Esophagus squamous epithelium (tissue), 5 donors: ENCODE measurements around the gene DNM3. TPM values are rescaled to one million over a fixed set of nuclear protein-coding genes. Genes with fewer than 3 reads are reported as not detected.

Experiments
- DNase-seq: peaks from one replicate; lab custom pipeline; 2025; lab: John Stamatoyannopoulos, UW
- H3K27ac ChIP-seq, 4 donors: fragments of 200-600 bp; sonication (generic); one replicate each; pipeline ENCODE4 v1.5.1; 2016 to 2019; ENCODE audit warnings: mild to moderate bottlenecking in 1 of 4
- H3K27me3 ChIP-seq, 4 donors: fragments of 200-600 bp; sonication (generic); 1 replicate in 3 of 4; 2 replicates in 1 of 4; pipeline versions ENCODE4 v1.5.1 to v1.6.0; 2017 to 2021; ENCODE audit warnings: antibody characterized with exemption in 1 of 4
- H3K36me3 ChIP-seq, 3 donors: fragments of 200-600 bp; sonication (generic); one replicate each; pipeline ENCODE4 v1.5.1; 2016 to 2019
- H3K4me1 ChIP-seq, 3 donors: fragments of 200-600 bp; sonication (generic); one replicate each; pipeline ENCODE4 v1.5.1; 2017 to 2019
- H3K4me3 ChIP-seq, 4 donors: fragments of 200-600 bp; sonication (generic); 1 replicate in 3 of 4; 2 replicates in 1 of 4; pipeline ENCODE4 v1.5.1; 2016 to 2019; ENCODE audit warnings: mild to moderate bottlenecking in 2 of 4, moderate library complexity in 1 of 4
- H3K9me3 ChIP-seq, 3 donors: fragments of 200-600 bp; sonication (generic); one replicate each; pipeline ENCODE4 v1.5.1; 2016 to 2019
- CTCF ChIP-seq, 6 experiments: fragments of 450-650 bp in 4 of 6; fragments of 200-600 bp in 2 of 6; sonication (generic) in 2 of 6; IDR thresholded peaks; one replicate each; pipeline ENCODE4 v1.5.1; 2016 to 2019; ENCODE audit warnings: antibody characterized with exemption in 6 of 6, mild to moderate bottlenecking in 4 of 6, moderate library complexity in 4 of 6
- POLR2A ChIP-seq, 4 donors: fragments of 450-650 bp; IDR thresholded peaks; one replicate each; pipeline ENCODE4 v1.6.1; 2017; ENCODE audit warnings: antibody characterized with exemption in 4 of 4, mild to moderate bottlenecking in 4 of 4, moderate library complexity in 3 of 4
- WGBS, 2 donors: methylation state at CpG; one replicate each; pipeline ENCODE4 v1.1.5; 2018; 5-methylcytosine and 5-hydroxymethylcytosine counted together
- intact Hi-C: fragments of 100-400 bp; cut with DNase I; formaldehyde crosslinking; loops from one replicate; pipeline ENCODE4 v1.15.0; 2022
- total RNA-seq, 4 donors: library from RNA; depleted of rRNA; stranded (reverse); fragments of >200 nt; gene quantifications; one replicate each; pipeline ENCODE4 v1.1.0, GENCODE V29; 2016
- donor health status: DM: yes; HTN: yes; CAD: no.

The DNM3 gene
- total RNA-seq, 4 donors from 2014 or later: 0.91 to 3.2 (median 1.8) TPM

GRCh38 chr1:172149346-172149745 lies 308.0 kb downstream of the DNM3 start:
- DNase-seq: no peak
- Histone ChIP-seq H3K27ac (no peak overlapping the region), H3K27me3 (no peaks in the 10 kb centered on the region), H3K9me3 (no peaks in the 10 kb centered on the region), H3K4me3 (no peak overlapping the region), H3K4me1 (peaks cover 0 to 25% (median 13%) of the 10 kb centered on the region in 3 donors), H3K36me3 (no peaks in the 10 kb centered on the region)
- TF ChIP-seq POLR2A (IDR thresholded peaks at IDR 0.05) (no peak), CTCF (IDR thresholded peaks at IDR 0.05) (no peak)
- intact Hi-C loops: no loop called here
- 82 to 83% methylated on average over 2 of the region's 2 CpGs for WGBS, 2 donors

GRCh38 chr1:172154551-172154950 lies 313.3 kb downstream of the DNM3 start:
- DNase-seq: no peak
- H3K4me3 ChIP-seq: no peak overlapping the region
- 12 to 20% methylated on average over 2 of the region's 2 CpGs for WGBS, 2 donors

GRCh38 chr1:172155766-172156165 lies 314.5 kb downstream of the DNM3 start:
- DNase-seq: no peak
- WGBS, 2 donors: 85 to 88% methylated on average over 2 of the region's 2 CpGs
- intact Hi-C loops: no loop called here
- Histone ChIP-seq H3K9me3 (no peaks in the 10 kb centered on the region), H3K36me3 (no peaks in the 10 kb centered on the region), H3K4me1 (no peaks in the 10 kb centered on the region), H3K4me3 (no peak overlapping the region), H3K27ac (no peak overlapping the region), H3K27me3 (no peaks in the 10 kb centered on the region)
- TF ChIP-seq CTCF (IDR thresholded peaks at IDR 0.05) (no peak), POLR2A (IDR thresholded peaks at IDR 0.05) (no peak)

More at GRCh38 chr1:172154551-172154950, 313.3 kb downstream of the DNM3 start:
- Histone ChIP-seq H3K27me3 (no peaks in the 10 kb centered on the region), H3K9me3 (no peaks in the 10 kb centered on the region), H3K4me1 (no peaks in the 10 kb centered on the region), H3K36me3 (no peaks in the 10 kb centered on the region), H3K27ac (no peak overlapping the region)
- TF ChIP-seq POLR2A (IDR thresholded peaks at IDR 0.05) (no peak), CTCF (IDR thresholded peaks at IDR 0.05) (no peak)
- intact Hi-C loops: no loop called here

DNA sequence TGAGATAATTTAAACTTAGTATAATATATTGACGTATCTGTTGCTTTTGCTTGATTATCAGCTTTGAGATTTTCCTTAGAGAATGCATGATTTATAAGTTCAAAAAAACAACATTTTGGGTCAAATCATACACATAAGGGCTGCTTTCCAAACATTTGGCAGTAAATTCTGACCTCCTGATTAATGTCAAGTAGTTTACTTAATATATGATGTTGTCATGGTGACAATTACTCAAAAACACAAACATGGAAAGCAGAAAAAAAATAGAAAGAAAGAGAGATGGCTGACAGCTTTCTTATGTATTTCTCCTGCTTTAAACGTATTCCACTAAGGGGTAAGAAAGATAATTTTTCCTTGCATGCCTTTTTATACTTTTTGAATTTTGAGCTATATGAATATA lies 320.9 kb downstream of the DNM3 start:
- Histone ChIP-seq H3K27me3 (no peaks in the 10 kb centered on the region), H3K4me3 (no peak overlapping the region), H3K4me1 (no peaks in the 10 kb centered on the region), H3K9me3 (no peaks in the 10 kb centered on the region), H3K36me3 (no peaks in the 10 kb centered on the region), H3K27ac (no peak overlapping the region)
- 60 to 67% methylated on average over 2 of the region's 2 CpGs for WGBS, 2 donors
- TF ChIP-seq CTCF (IDR thresholded peaks at IDR 0.05) (no peak), POLR2A (IDR thresholded peaks at IDR 0.05) (no peak)
- intact Hi-C loops: no loop called here
- DNase-seq: no peak

DNA sequence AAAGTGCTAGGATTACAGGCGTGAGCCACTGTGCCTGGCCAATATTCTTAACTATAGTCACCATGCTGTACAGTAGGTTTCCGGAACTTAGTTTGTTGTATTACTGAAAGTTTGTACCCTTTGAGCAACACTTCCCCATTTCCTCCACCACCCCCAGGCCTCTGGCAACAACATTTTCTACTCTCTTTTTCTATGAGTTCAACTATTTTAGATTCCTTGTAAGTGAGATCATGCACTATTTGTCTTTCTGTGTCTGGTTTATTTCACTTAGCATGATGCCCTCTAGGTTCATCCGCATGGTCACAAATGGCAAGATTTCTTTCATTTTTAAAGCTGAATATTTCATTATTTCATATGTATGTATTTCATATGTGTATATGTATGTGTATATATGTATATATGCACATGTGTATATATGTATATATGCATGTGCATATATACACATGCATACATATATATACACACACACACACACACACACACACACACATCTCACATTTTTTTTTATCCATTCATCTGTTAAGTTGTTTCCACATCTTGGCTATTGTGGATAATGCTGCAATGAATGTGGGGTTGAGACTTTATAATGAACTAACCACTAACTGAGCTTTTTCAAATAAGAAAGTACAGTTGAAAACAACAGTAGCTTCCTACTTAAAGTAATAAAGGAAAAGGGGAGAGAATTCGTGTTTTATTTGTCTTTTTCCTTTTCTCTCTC lies 322.4 kb downstream of the DNM3 start:
- Histone ChIP-seq H3K4me3 (no peak overlapping the region), H3K9me3 (no peaks in the 10 kb centered on the region), H3K36me3 (no peaks in the 10 kb centered on the region), H3K4me1 (no peaks in the 10 kb centered on the region), H3K27me3 (no peaks in the 10 kb centered on the region), H3K27ac (no peak overlapping the region)
- TF ChIP-seq CTCF (IDR thresholded peaks at IDR 0.05) (no peak), POLR2A (IDR thresholded peaks at IDR 0.05) (no peak)
- no peak for DNase-seq
- 93 to 96% methylated on average over 4 of the region's 4 CpGs for WGBS, 2 donors
- intact Hi-C loops: no loop called here
